Thoracic aorta (tissue), 2 donors: ENCODE data around the gene HK3. TPM values are rescaled to one million over a fixed set of nuclear protein-coding genes. Genes with fewer than 3 reads are reported as not detected.

ENCODE experiments used
- ATAC-seq: fragments of 150-250 bp; one replicate; pipeline ENCODE4 v1.8.0; 2017; ENCODE audit warnings: low read depth; ENCODE audit not compliant: insufficient number of reproducible peaks, low FRiP score
- DNase-seq: peaks from one replicate; pipeline ENCODE4 v3.0.0-alpha.2; 2020; ENCODE audit warnings: low spot score
- H3K27ac ChIP-seq, 2 donors: fragments of 200-600 bp; sonication (generic); 1 replicate in 1 of 2; 2 replicates in 1 of 2; pipeline ENCODE4 v1.5.1; 2016; ENCODE audit warnings: mild to moderate bottlenecking in 2 of 2, moderate library complexity in 2 of 2
- H3K27me3 ChIP-seq: fragments of 200-600 bp; sonication (generic); replicated peaks from 2 replicates; pipeline ENCODE4 v1.6.0; 2016; ENCODE audit warnings: mild to moderate bottlenecking; ENCODE audit not compliant: insufficient read depth
- H3K36me3 ChIP-seq: fragments of 200-600 bp; sonication (generic); one replicate; pipeline ENCODE4 v1.5.1; 2016
- H3K4me1 ChIP-seq, 2 donors: fragments of 200-600 bp; sonication (generic); 1 replicate in 1 of 2; 2 replicates in 1 of 2; pipeline versions ENCODE4 v1.5.1 to v1.6.0; 2016; ENCODE audit warnings: low read depth in 2 of 2, mild to moderate bottlenecking in 1 of 2; ENCODE audit not compliant: control insufficient read depth in 1 of 2
- H3K4me3 ChIP-seq: fragments of 200-600 bp; sonication (generic); 2 replicates; pipeline ENCODE4 v1.5.1; 2016; ENCODE audit warnings: mild to moderate bottlenecking
- H3K9me3 ChIP-seq: fragments of 200-600 bp; sonication (generic); 2 replicates; pipeline ENCODE4 v1.5.1; 2016
- total RNA-seq, 2 donors: library from RNA; depleted of rRNA; stranded (reverse); fragments of >200 nt; gene quantifications; one replicate each; pipeline versions ENCODE4 v1.1.0 to v1.2.3, GENCODE V29; 2016
- TF ChIP-seq, protein P1 (sequence below): fragments of 200-600 bp; sonication (generic); IDR thresholded peaks from one replicate; pipeline ENCODE4 v1.5.1; 2019; ENCODE audit warnings: antibody characterized with exemption

The HK3 gene
- total RNA-seq, 2 donors from 2014 or later, result 9.0 to 26.1 TPM

DNA sequence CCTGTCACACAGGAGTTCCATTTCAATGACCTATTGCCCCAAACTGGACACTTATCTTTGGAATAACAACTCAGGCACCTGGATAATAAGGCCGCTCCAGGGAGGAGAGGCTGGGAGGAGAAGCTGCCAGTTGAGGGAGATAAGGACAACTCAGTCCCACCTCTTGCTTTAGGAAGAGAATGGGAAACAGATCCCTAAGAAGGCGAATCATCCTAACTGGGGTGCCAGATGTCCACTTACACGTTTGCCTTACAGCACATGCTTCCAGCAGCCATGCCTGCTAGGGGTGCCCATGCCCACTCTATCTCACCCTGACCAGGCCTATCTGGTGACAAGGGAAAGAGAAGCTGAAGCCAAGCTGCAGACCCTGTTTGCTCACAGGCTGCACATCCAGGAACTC, 6.5 kb downstream of the HK3 start:
- Histone ChIP-seq H3K4me1 (no peaks in the 10 kb centered on the region), H3K9me3 (no peaks in the 10 kb centered on the region), H3K4me3 (no peak overlapping the region), H3K36me3 (no peaks in the 10 kb centered on the region), H3K27ac (no peak overlapping the region), H3K27me3 (no peaks in the 10 kb centered on the region)
- no peak for ATAC-seq
- no peak for DNase-seq
- TF ChIP-seq, protein P1, sequence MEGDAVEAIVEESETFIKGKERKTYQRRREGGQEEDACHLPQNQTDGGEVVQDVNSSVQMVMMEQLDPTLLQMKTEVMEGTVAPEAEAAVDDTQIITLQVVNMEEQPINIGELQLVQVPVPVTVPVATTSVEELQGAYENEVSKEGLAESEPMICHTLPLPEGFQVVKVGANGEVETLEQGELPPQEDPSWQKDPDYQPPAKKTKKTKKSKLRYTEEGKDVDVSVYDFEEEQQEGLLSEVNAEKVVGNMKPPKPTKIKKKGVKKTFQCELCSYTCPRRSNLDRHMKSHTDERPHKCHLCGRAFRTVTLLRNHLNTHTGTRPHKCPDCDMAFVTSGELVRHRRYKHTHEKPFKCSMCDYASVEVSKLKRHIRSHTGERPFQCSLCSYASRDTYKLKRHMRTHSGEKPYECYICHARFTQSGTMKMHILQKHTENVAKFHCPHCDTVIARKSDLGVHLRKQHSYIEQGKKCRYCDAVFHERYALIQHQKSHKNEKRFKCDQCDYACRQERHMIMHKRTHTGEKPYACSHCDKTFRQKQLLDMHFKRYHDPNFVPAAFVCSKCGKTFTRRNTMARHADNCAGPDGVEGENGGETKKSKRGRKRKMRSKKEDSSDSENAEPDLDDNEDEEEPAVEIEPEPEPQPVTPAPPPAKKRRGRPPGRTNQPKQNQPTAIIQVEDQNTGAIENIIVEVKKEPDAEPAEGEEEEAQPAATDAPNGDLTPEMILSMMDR, result no peak

DNA sequence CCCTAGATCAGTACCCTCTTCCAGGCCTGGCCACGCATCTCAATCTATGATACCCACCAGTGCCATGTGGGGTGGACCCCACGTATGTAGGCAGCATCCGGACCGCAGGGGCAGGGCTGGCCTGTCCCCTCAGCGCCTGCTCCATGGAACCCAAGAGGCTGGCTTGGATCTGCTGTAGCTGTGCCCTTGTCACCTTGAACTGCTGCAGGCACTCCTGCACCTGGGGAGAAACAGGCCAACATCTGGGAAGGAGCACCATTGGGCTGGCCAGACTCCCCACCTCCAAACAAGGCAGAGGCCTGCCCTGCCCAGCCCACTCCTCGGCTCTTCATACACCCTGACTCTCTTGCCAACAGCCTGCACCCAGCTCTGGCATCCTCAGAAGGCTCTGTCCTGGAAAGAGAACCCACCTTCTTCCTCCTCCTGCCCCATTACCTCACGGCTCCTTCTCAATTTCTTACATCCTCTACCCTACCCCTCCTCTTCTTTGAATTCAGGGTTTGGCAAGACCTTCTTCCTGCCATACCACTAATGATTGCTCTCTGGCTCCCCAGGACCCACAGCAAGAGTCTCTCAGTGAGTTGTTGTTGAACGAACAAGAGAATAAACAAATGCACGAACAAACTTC, 7.7 kb downstream of the HK3 start:
- ATAC-seq, result no peak
- Histone ChIP-seq H3K36me3 (no peaks in the 10 kb centered on the region), H3K9me3 (no peaks in the 10 kb centered on the region), H3K27me3 (no peaks in the 10 kb centered on the region), H3K4me1 (no peaks in the 10 kb centered on the region), H3K27ac (no peak overlapping the region), H3K4me3 (no peak overlapping the region)
- TF ChIP-seq, protein P1, result no peak
- DNase-seq, result no peak

DNA sequence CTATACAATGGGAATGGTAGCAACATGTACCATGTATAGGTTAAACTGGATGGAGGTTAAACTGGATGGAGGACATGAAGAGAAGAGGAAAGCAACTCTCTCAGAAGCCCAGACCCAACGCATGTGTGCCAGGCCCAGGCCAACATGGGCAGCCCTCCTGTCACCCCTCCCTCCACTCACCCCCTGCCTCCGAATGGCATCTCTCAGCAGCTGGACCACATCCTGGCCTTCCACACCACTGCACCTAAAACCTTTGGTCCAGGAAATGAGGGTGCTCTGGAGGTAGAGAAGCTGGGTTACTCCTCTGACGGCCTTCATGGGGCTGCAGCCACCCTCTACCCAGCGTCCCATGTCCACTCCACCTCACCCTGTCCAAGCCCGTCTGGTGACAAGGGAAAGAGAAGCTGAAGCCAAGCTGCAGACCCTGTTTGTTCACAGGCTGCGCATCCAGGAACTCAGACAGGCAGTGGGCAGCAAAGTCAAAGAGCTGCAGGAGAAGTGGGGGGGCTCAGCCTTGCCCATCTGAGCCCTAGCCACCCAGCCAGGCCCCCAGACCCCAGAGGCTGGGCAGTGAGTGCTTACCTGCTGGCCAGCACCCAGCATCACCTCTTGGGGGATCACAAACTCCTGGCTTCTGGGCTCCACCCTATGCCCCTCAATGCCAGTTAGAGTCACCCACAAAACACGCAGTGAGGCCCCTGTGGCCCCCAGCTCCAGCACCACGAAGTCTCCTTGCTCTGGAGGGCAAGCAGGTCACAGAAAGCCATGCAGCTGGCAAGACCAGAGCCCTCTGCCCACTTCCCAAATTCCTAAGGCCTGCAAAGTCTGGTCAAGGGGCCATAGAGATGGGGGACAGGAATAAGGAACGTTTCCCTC, 8.5 kb downstream of the HK3 start:
- no peaks in the 10 kb centered on the region for H3K36me3 ChIP-seq
- H3K4me3 ChIP-seq, result no peak overlapping the region
- TF ChIP-seq, protein P1, result no peak
- no peaks in the 10 kb centered on the region for H3K4me1 ChIP-seq
- ATAC-seq (no peak), DNase-seq (no peak)
- no peaks in the 10 kb centered on the region for H3K9me3 ChIP-seq
- no peaks in the 10 kb centered on the region for H3K27me3 ChIP-seq
- no peak overlapping the region for H3K27ac ChIP-seq

DNA sequence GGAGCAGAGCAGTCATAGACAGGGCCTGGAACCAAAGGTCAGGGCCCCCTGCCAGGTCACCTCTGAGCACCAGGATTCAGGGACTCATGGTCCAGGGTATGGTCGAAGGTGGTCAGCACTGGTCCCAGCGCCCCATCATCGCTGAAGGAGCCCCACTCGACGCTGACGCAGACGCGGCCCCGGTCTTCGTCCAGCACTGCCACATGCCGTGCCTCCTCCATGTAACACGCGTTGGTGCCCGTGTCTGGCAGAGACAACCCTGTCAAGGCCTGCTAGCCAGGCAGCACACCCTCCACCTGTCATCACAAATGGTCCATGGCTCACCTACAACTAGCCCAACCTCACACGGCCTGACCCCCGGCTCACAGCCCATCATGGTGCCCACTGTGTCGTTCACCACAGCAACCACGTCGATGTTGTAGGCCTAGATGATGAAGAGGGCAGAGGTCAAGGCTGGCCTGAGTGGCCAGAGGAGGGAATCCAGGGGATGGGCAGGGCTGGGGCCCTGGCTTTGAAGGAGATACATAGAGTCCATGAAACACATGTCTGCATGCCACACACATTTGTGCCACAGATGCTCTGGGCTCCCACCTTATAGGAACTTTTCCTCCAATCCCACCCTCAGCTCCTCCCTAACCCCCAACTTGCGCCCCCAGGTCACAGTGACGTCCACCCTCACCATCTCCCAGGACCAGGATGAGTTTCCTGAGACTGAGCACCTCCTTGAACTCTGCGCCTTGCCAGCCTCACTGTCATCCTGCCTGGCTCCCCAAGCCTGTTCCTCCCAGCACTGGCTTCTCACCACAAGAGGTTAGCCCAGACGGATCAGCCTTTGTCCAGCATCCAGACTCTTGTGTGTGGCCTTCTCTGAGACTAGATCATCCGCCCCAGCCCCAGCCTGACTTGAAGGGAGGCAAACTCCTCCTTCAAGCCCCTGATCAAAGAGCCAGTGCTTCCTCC, 9.5 kb downstream of the HK3 start:
- DNase-seq (no peak), ATAC-seq (no peak)
- TF ChIP-seq, protein P1, result no peak

DNA sequence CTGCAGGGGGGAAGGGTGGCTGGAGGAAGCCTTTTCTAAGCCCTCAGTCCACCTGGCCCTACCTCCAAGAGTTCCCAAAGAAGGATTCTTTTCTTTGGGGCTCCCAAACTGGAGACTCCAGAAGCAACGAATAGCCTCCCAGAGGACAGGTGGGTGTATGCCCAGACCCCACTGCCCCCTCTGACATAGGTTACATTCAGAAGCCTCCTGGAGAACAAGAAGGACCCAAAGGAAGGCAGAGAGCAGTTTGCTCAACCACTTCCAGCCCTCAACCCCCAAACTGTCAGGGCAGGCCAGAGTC, 10.3 kb downstream of the HK3 start:
- TF ChIP-seq, protein P1, result no peak
- Histone ChIP-seq H3K27me3 (no peaks in the 10 kb centered on the region), H3K4me3 (no peak overlapping the region), H3K4me1 (no peaks in the 10 kb centered on the region), H3K36me3 (no peaks in the 10 kb centered on the region), H3K9me3 (no peaks in the 10 kb centered on the region), H3K27ac (no peak overlapping the region)
- DNase-seq (no peak), ATAC-seq (no peak)

More for the DNA sequence above, 9.5 kb downstream of the HK3 start:
- H3K4me1 ChIP-seq, result no peaks in the 10 kb centered on the region
- H3K27ac ChIP-seq, result no peak overlapping the region
- no peak overlapping the region for H3K4me3 ChIP-seq
- H3K27me3 ChIP-seq, result no peaks in the 10 kb centered on the region
- H3K36me3 ChIP-seq, result no peaks in the 10 kb centered on the region
- no peaks in the 10 kb centered on the region for H3K9me3 ChIP-seq
